ENCODE measurements around the gene SOX10. TPM values are rescaled to one million over a fixed set of nuclear protein-coding genes. Genes with fewer than 3 reads are reported as not detected.
"Not testable (repeated sequence)": the region's sequence is repeated elsewhere in the genome, so short reads cannot be mapped to it uniquely, and the experiment has no call there.

SOX10 gene
- total RNA-seq, 2 experiments from 2014 or later: not detected

GRCh38 chr22:37976547-37976946 lies 7.8 kb downstream of the SOX10 start:
- POLR2A ChIA-PET: no interaction called here
- Mint-ChIP-seq H3K27me3 (no peaks in the 10 kb centered on the region), H3K36me3 (ENCODE audit: low read depth) (peaks cover 10% of the 10 kb centered on the region), H3K4me3 (no peak overlapping the region), H3K9me3 (no peaks in the 10 kb centered on the region), H3K4me1 (ENCODE audit: low read depth) (no peaks in the 10 kb centered on the region), H3K27ac (no peak overlapping the region)
- H3K27ac ChIP-seq (ENCODE audit: low read depth in 1 of 2, low read length in 2 of 2): no peak overlapping the region
- H3K4me1 ChIP-seq (ENCODE audit: insufficient read depth, low read length): no peaks in the 10 kb centered on the region
- no peaks in the 10 kb centered on the region for H3K9me3 ChIP-seq (ENCODE audit: control insufficient read depth in 1 of 2, insufficient read depth in 1 of 2, low read length in 2 of 2)
- peaks cover 16% of the 10 kb centered on the region for H3K36me3 ChIP-seq (ENCODE audit: insufficient read depth, low read length)
- TF ChIP-seq CTCF (IDR thresholded peaks at IDR 0.05): no peak
- no peak overlapping the region for H3K4me3 ChIP-seq (ENCODE audit: low read length)
- DNase-seq (no peak), ATAC-seq (ENCODE audit: poor library complexity) (no peak)
- CTCF ChIA-PET: no interaction called here
- H3K27me3 ChIP-seq (ENCODE audit: control insufficient read depth in 1 of 2, insufficient read depth in 2 of 2, low read length in 2 of 2): no peaks in the 10 kb centered on the region
- intact Hi-C loops (cut with DNase I, micrococcal nuclease): no loop called here

DNA sequence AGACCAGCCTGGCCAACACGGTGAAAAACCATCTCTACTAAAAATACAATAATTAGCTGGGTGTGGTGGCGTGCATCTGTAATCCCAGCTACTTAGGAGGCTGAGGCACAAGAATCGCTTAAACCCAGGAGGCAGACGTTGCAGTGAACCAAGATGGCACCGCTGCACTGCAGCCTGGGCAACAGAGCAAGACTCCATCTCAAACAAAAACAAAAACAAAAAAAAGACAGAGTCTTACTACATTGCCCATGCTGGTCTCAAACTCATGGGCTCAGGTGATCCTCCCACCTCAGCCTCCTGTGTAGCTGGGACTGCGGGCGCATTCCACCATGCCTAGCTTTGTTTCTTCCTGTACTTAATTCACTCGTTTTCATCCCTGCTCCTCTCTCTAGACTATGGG lies 8.3 kb downstream of the SOX10 start:
- H3K4me1 Mint-ChIP-seq (ENCODE audit: low read depth); H3K27me3 ChIP-seq (ENCODE audit: control insufficient read depth in 1 of 2, insufficient read depth in 2 of 2, low read length in 2 of 2); DNase-seq; CTCF ChIA-PET; POLR2A ChIA-PET; intact Hi-C loops (cut with DNase I, micrococcal nuclease); H3K27ac ChIP-seq (ENCODE audit: low read depth in 1 of 2, low read length in 2 of 2); H3K4me3 ChIP-seq (ENCODE audit: low read length); H3K9me3 ChIP-seq (ENCODE audit: control insufficient read depth in 1 of 2, insufficient read depth in 1 of 2, low read length in 2 of 2); ATAC-seq (ENCODE audit: poor library complexity); H3K9me3 Mint-ChIP-seq; H3K27me3 Mint-ChIP-seq; H3K4me3 Mint-ChIP-seq; H3K27ac Mint-ChIP-seq; H3K4me1 ChIP-seq (ENCODE audit: insufficient read depth, low read length): not testable (repeated sequence)
- peaks cover 11% of the 10 kb centered on the region for H3K36me3 Mint-ChIP-seq (ENCODE audit: low read depth)
- peaks cover 18% of the 10 kb centered on the region for H3K36me3 ChIP-seq (ENCODE audit: insufficient read depth, low read length)

GRCh38 chr22:37975153-37975552 lies 9.2 kb downstream of the SOX10 start:
- ATAC-seq (ENCODE audit: poor library complexity) (no peak), DNase-seq (no peak)
- Histone ChIP-seq H3K4me3 (ENCODE audit: low read length) (no peak overlapping the region), H3K36me3 (ENCODE audit: insufficient read depth, low read length) (peaks cover 18% of the 10 kb centered on the region), H3K4me1 (ENCODE audit: insufficient read depth, low read length) (no peaks in the 10 kb centered on the region), H3K9me3 (ENCODE audit: control insufficient read depth in 1 of 2, insufficient read depth in 1 of 2, low read length in 2 of 2) (no peaks in the 10 kb centered on the region), H3K27me3 (ENCODE audit: control insufficient read depth in 1 of 2, insufficient read depth in 2 of 2, low read length in 2 of 2) (no peaks in the 10 kb centered on the region), H3K27ac (ENCODE audit: low read depth in 1 of 2, low read length in 2 of 2) (no peak overlapping the region)
- Mint-ChIP-seq H3K27me3 (no peaks in the 10 kb centered on the region), H3K4me3 (no peak overlapping the region), H3K27ac (no peak overlapping the region), H3K4me1 (ENCODE audit: low read depth) (no peaks in the 10 kb centered on the region), H3K36me3 (ENCODE audit: low read depth) (peaks cover 16% of the 10 kb centered on the region), H3K9me3 (no peaks in the 10 kb centered on the region)
- intact Hi-C loops (cut with DNase I, micrococcal nuclease): no loop called here
- TF ChIP-seq CTCF (IDR thresholded peaks at IDR 0.05): no peak
- CTCF ChIA-PET: interaction anchor here (0.6 kb wide), 1 partner anchor 187 kb away, joined by 3 read pairs; no protein-coding TSS in a partner anchor
- POLR2A ChIA-PET: no interaction called here
